TTC549 (cell line): Measurements from ENCODE around the gene HMX3.

Experiments
- FAIRE-seq: peaks from 2 replicates; lab custom pipeline; 2012; peaks lifted over from hg19 to GRCh38; lab: Jason Lieb, UNC

Gene HMX3

DNA sequence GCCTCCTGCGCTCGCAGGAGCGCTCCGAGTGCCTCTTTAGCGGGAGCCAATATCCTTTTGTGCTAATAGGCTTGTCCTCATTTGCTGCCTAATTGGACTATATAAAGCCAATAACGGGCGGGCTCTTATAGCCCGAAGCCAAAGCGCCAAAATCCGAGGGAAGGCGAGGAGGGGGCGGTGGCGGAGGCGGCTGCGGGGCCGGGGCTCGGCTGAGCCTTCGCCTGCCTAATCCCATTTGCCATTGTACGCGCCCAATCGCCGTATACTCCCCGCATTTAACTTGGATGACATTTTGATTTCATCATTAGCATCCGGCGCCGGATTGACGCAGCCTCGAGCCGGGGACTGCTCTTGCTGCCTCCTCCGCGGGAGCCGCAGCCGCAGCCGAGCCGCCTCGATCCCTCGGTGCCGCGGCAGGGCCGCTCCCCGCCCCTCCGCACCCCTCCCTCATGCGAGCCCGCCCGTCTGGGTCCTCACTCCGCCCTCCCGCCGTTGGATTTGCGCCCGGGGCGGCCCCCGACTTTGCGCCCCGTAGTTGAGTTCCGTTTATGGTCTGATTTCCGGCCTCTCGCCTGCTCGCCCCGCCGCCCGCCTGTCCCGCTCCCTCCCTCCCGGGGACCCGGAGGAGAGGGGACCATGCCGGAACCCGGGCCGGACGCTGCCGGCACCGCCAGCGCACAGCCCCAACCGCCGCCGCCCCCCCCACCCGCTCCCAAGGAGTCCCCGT, at the start of gene HMX3:
Gene HMX3, plus strand, starts transcription at position 556 of the 727 bp plus-strand sequence. Its CDS starts 81 bp downstream, at position 637.
- FAIRE-seq: no peak

DNA sequence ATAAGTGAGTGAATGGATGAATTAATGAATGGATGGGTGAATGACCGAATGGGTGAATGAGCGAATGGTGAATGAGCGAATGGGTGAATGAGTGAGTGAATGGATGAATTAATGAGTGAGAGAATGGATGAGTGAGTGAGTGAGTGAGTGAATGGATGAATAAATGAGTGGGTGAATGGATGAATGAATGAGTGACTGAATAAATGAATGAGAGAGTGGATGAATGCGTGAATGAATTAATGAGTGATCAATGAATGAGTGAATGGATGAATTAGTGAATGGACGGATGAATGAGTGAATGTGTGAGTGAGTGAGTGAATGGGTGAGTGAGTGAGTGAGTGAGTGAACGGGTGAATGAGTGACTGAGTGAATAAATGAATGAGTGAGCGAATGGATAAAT, 49.5 kb upstream of the HMX3 start:
- no peak for FAIRE-seq

DNA sequence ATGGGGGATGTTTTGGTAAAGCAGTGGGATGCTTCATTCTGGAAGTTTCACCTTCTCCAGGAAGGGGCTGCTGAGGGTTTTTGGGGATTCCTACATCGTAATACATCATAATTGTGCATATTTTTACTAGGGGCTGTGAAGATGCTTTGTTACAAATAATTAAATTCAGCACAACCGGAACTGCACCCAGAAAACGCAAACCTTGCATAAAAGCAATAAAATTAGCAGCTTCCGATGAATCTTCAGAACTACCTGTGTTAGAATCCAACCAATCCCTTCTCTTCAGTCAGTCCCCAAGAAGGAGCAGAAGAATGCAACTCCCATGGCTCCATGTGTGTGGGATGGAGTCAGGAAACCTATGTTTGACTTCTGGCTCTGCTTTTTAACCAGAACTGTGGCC, 48.4 kb upstream of the HMX3 start:
- no peak for FAIRE-seq

DNA sequence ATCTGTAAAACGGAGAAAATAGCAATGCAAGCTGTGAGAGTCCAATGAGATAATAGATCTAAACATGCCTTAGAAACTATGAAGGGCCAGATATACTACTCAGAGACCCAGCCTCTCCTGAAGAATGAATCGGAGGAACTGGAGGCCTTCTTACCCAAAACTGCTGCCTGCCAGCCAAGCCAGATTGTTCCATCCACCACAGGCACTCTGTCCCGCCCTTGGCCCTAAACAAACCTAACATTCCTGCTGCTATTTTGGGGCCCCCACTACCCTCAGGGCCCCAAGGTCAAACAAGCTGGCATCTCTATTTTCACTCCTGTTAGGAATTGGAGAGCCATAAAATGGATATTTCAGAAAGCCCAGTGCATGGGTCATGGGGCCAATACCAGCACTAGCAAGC, 48.0 kb upstream of the HMX3 start:
- no peak for FAIRE-seq

DNA sequence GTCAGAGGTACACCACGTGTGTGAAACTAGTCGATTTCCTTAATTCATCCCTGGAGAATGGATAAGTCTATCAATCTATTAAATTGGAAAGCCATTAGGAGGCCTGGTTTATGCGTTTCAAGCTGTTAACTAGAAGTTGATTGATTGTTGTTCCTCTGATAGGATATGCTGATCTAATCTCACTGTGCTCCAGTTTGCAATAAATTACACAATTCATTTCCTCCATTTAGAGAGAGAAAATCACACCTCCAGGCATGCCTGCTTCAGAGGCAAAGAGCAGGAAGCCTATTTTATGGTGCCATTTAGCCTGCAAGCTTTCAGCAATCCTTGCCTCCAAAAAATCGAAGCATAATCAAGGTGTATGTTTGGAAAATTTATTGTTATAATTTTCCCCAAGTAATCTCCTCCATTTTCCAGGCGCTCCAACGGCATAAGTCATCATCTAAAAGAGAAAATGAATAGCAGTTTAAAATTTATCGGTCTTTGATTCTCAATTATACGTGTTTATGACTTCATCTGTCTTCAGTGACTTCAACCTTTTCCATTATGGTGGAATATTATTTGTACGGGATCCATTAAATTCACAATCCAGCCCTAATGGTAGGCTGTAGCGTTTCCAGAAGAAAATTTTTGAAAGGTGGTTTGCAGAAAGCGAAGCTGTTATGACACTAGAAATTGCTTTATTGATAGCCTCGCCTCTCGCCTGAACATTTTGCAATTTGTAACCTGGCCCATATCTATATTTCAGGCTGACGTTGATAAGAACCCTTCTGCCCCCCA, 42.9 kb upstream of the HMX3 start:
- FAIRE-seq: no peak

DNA sequence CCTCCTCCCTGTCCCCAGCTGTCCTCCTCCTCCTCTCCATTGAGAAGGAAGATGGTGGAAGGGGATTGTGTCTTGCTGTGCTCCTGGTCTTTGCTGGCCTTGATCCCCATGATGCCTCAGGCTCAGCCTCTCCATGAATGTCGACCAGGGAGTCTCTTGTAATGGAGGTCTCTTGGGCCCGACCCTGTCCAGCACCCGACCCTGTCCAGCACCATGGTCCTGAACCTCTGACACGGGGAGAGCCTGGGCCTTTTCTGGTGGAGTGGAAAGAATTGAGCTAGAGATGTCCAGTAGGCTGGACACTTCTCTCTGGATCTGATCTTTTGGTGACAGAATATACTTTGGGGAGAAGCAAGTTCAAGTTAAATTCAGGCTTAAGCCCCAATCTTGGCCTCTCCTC, 42.3 kb upstream of the HMX3 start:
- no peak for FAIRE-seq

DNA sequence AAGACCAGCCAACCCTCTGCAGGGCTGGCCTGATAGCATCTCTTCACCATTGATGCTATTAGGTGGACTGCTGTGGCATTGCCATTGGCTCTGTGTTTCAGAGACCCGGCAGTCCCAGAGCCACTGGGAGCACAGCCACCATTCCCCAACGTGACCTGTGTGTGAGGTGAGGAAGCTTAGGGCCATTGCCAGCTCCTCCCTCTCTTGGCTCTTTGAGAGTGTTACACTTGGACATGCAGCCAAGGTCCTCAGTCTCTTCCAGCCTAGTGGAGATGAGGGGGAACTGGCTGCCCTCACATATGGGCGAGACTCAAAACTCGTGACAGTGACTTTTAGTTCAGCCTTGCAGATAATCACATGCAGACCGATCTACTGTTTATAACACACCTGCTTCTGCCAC, 39.3 kb upstream of the HMX3 start:
- FAIRE-seq: no peak

DNA sequence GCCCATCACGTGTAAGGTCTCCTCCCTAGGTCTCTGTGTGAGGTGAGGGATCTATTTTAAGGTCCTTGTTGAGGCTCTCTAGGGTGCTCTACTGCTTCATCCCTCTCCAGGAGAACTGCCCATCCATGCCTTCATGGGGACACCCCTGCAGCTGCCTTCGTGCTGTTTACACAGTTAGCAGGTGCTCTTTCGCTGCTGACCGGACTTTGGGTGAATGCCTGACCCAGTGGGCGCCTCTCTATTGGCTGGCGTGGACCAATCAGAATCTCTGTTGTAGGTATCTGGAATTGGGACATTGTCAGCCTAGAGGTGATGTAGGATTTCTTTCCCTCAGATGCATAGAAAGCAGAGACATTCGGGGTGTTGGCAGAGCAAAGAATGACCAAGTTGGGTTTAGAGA, 38.7 kb upstream of the HMX3 start:
- FAIRE-seq: no peak

DNA sequence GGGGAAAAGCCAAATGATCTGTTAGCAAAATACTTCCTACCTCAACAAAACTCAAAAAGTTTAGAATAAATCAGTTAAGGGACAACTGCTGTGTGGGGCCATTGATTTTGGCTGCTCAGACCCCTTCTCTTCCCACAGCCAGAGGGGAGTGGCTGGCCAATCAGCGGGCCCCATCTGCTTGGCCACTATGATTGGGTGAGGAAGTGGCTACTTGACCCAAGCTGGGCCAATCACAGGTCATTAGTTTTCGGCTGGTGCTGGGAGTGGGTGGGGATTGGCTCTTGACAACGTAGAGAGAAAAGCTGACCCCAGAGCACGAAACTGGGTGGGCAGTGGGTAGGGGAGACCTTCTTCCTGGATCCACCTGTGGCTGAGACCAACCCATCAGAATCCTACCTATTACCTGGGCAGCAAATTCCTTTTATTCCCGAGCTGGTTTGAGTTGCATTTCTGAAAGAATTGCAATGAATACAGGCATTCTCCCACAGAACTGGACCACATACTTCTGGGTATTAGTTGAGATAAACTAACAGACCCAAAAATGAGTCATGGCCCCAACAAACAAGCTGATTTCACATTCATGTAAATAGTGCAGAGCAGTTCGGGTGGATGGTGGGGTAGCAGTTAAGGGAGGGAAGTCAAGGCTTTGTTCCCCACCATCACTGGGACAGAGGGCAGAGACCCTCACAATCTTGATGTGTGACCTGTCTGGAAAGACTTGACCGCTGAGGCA, 35.6 kb upstream of the HMX3 start:
- FAIRE-seq: no peak

DNA sequence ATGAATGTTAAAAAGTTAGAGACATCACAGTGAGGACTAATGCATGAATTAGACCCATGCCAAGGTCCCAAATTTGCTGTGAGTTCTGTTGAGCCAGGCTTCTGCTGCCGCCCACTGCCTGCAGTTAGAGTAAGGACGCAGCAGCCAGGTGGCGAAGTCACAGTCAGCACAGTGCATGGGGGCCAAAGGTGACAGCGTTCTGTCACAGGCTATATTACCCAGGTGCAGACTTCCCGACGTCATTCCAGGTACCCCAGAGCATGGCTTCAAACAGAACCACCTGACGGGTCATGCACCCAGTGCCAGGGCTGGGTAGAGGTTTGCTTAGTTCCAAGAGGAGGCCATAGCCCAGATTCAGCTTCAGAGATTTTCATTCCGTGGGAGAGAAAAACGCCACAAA, 33.9 kb upstream of the HMX3 start:
- no peak for FAIRE-seq

DNA sequence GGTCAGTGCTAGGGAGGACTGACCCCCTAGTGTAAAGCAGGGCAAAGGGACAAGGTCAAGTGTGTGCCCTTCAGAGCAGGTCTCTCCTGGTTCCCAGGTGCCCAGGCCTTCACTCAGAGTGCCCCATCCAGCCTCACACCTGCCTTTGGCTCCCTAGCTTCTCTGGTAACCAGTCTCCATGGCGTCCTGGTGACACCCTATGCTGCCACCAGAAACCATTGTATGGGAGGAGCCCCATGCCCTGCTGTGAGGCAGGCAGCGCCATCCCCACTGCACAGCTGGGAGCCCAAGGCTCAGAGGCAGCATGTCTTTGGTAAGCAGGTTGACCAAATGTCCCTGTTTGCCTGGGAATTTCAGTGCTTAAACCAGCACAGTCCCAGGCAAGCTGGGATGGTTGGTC, 33.1 kb upstream of the HMX3 start:
- FAIRE-seq: no peak

DNA sequence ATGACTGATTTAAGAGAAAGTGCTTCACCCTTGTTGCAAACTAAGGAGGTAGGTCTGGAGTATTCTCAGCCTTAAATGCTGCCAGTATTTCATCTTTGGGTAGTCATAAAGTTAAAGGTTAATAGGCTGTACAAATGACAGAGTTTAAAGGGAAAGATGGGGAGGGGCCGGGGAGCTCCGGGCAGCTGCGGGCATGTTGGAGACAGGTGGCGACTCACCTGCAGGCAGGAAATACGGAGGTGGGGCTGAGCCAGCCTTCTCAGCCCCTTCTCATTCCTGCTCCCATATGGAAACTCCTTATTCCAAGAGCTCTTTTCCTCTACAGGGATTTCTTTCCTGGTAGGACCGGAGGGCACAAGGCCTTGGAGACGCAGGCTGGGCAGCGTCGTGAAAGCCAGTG, 31.8 kb upstream of the HMX3 start:
- no peak for FAIRE-seq

DNA sequence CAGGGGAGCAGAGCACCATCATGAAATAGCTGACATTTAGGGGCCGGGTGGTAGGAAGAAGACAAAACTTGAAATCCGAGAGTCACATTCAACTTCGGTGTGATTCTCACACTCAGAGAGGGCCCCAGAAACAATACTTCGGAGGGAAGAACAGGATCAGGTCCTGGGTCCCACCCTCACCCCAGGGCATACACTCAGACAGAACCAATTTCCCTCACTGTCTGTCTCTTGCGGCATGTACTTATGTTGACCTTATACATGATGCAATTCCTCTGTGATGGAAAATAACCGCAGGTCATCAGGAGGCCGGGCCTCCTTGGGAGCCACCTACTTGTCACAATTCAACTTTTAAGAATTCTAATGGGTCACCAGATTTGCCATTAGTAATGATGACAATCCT, 26.3 kb upstream of the HMX3 start:
- no peak for FAIRE-seq

DNA sequence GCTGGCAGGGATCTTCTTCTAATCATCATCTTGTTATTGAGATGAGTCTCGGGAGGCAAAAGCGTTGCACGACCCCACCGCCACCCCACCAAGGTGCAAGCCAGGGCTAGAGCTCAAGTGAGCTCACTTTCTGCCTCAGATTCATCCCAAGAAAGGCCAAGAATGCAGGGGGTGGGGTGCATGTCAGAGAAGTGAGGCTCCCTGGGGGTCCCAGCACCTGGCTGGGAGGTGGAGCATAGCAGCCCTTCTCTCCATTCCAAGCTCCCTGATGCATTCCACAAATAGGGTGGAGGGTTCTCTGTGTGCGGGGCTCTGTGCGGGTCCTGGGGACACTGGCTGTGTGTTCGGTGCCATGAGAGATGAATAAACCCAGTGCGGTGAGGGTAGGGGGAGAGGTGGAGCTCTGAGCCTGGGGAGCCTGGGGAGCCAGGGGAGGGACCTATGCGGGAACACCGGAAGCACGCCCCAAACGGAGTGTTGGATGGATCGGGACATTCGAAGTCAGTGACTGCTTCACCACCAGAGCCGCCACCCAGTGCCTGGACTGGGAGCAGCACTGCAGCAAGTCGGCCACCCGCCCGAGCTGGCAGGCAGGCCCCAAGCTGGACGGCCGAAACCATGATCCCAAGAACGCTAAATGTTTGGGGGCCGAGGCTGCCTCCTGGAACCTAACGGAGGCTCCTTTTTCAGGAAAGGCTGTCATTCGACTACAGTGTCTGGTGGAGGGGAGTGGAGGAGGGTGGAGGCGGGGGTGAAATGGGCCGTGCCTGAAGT, 17.9 kb upstream of the HMX3 start:
- FAIRE-seq: no peak

DNA sequence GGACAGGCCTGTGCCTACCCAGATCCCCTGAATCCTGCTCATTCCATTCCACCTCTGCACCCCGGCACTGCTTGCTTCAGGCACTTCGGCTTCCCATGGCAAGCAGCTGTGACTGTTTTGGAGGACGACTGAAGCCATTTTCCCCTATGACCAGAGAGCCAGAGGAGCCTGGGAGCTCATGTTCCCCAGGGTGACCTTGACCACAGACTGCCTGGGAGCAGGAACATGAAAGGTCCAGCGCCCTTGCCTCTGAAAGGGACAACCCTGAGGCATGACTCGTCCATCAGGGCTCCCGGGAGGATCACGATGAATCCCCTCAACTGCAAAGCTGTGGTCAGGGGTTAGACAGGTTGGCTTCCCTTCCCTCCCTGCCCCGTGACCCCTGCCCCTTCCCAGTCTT, 16.7 kb upstream of the HMX3 start:
- no peak for FAIRE-seq

DNA sequence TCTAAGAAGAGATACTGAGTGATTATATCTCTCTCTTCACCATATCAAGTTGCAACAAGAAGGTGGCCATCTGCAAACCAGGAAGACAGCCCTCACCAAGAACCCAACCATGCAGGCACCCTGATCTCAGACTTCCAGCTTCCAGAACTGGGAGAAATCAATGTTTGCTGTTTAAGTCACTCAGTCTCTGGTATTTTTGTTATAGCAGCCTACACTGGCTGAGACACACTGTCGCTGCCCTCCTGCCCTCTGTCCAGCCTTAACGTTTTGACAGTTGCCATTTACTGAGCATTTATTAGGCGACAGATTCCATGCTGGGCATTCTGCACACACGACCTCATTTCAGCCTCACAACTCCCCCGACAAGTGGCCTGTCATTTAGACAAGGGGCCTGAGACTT, 9.5 kb upstream of the HMX3 start:
- no peak for FAIRE-seq

DNA sequence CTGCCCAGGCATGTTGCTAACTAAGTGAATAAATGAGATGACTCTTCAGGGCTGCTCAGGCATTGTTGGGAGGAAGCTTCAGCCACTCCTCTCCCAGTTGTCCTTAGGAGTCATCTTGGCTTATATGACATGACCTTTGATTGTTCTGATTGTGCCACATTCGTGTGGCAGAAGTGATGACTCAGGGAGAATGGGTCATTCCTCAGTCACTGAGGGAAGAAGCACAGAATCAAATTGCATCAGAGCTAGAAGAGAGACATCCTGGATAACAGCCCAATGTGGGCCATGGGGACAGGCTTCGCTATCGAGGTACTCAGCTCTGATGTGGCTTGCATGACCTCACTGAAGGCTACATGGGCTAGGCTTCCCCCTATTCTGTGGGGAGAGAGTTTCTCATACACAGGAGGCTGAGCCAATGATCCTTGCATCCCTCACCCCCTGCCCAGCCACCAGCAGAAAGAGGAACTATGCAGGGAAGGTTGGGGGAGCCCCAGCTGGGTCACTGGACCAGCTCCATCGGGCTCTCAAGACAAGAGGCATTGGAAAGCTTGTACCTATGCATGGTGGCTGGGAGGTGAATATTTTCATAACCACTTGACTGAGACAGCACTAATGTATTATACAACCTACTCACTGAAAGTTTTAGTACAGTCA, 6.0 kb upstream of the HMX3 start:
- FAIRE-seq: no peak

DNA sequence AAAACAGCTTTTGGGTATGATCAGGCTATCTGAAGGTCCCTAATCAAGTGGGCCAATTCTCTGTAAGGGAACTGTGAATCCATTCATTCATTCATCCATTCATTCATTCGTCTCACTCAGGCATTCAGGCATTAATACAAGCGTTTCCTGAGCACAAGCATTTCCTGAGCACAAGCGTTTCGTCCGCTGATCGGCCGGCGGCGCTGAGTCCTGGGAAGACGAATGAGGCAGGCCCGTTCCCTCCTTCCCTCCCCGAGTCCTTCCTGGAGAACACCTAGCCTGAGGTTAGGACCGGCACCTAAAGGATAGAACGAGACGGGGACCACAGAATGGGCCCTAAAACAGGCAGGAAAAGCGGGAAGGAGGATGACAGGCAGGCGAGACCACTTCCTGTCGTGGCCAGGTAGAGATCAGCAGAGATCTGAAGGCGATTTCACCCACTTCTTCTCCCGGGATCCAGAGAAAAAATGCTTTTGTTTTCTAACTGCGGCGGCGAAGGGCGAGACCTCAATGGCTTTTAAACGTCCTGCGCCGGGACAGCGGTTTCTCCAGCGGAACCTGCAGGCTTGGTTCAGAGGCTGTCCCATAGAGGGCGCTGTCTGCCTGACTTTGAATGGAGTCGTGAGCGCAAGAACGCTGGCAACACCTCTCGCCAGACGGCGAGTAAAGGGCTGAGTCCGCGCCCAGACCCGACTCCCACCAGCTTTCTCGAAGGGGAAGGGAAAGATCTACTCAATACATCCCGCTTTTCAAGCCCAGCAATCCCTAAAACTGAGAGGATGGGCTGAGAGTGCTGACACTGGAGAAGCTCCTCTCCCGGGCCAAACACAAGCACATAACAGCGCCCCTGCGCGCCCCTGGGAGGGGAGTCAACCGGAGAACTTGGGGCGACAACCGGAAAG, 2.9 kb upstream of the HMX3 start:
- no peak for FAIRE-seq

DNA sequence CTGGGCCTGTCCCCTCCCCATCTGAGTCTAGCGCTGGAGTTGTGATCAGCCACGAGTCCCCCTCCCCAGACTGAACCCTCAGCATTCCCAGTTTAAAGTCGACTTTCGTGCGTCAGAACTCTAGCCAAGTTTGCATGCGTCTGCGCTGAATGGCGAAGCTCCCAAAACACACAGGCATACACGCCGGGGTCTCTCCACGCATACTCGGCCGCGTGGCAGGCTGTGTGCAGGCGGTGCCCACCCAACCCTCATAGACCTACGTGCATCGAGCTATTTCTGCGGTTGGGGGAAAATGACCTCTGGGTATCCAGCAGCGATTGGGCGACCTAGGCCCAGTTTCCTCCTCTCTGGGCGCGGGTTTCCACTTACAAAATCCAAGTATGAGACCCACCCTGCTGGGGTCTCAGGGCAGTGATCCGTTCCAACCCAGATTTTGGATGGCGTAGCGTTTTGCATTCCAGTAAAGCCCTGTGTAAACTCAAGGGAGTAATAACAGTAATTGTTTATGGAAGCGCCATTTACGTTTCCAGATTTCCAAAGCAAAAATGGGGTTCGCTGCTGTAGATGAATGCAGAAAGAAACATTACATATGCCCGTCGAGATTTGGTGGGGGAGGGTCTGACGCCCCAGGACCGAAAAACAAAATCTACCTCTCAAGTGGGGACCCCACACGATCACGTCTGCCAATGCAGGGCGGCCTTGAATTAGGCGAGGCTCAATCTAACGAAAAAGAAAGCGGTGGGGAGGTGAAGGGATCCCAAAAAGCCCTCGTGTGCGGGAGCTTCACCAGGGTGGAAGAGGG, 2.0 kb upstream of the HMX3 start:
- no peak for FAIRE-seq

DNA sequence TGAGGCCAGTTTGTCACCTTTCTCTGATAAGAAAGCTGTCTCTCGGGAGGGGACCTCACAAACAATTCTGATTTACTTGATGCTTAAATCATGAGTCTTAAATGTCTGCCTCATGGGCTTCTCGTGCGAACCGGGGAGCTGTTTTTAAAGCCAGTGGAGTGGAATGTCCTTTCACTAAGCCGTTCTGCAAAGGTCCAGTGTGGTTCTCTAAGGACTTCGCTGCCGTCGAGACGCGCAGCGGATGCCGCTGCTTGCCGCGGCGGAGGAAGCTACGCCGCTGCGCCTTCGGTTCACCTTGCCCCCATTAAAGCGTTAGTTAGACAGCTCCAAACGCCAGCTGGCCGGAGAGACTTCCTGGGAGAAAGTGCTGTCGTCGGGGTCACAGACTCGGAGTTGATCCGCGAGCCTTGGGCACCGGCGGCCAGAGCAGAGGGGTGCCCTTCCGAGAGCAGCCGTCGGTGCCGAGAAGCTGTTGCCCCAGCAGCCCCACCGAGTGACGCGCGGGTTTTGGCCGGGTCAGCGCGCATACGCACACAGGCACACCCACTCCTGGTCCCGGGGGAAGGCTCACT, 1.3 kb upstream of the HMX3 start:
- no peak for FAIRE-seq
